Kidney capillary endothelial cell (primary cell): ENCODE data around the gene STK25.
A peak's percentile ranks its signal among the peaks of the same experiment; 100 is the strongest.
"Not testable (repeated sequence)": the region's sequence is repeated elsewhere in the genome, so short reads cannot be mapped to it uniquely, and the experiment has no call there.

Experiments
- DNase-seq: peaks from one replicate; pipeline ENCODE4 v3.0.0-alpha.2; 2018; ENCODE audit warnings: low spot score

STK25 gene

DNA sequence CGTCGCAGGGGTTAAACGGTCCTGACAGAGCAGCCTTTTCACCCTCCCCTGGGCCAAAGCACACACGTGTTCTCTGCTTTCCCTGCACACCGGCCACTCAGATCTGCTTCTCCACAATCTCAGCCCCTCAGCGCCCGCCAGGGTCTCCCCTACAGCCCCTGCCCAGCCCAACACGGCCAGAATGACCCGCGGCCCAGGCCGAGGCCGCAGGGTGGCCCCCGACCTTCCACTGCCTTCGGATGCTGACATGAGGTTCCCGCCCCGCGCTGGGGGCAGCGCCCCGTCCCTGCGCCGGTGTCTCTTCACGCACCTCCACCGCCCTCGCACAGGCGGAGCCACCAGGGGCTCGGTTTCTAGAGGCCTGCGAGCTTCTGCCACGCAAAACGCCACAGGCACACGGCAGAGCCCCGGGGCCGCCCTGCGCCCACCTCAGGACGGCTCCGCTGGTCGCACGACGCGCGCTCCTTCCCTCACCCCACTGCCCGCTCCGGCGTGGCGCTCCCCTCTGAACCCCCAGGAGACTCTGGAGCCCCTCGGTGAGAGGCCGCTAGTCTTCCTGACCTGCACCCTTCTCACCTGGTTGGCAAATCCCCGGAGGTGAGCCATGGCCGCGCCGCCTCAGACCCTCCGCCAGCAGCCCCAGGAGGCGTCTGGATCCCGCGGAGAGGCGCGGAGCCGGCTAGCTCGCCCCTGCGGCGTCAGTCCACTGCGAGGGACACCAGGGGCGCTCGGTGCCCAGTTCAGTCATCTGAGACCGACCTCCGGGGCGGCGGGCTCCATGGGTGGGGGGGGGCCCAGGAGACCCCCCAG, 749 bp downstream of the STK25 start:
- DNase-seq: peak; percentile 15

DNA sequence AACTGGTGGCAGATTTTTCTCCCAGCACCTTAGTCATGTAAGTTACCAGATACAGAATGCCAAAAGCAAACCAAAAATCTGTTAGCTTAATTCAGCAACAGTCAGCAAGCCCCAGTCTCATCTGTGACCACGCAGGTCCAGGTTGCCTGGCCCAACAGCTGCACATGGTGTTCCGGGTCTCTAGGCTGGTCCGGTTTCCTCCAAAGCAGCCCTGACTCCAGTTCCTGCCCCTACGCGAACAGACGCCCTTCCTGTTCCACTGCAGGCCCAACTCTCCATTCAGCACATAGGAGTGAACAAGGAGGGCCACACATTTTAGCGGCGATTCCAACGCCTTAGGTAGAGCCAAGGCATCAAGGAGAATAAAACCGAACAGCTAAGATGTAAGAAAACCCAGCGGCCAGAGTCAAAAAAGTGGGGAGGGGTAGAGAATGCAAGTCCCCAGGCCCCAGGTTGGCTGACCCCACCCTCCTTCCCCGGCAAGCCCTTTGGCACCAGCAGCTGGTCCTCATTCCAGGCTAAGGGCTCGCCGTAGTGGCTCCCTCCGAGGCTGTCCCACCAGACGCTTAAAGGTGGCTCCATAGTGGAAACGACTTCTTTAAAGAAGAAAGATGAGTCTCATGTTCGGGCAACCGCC, 1.5 kb downstream of the STK25 start:
- peak; percentile 44 for DNase-seq

- DNase-seq: not testable (repeated sequence)
Observed at GRCh38 chr2:241506317-241506716, 2.1 kb downstream of the STK25 start.

DNA sequence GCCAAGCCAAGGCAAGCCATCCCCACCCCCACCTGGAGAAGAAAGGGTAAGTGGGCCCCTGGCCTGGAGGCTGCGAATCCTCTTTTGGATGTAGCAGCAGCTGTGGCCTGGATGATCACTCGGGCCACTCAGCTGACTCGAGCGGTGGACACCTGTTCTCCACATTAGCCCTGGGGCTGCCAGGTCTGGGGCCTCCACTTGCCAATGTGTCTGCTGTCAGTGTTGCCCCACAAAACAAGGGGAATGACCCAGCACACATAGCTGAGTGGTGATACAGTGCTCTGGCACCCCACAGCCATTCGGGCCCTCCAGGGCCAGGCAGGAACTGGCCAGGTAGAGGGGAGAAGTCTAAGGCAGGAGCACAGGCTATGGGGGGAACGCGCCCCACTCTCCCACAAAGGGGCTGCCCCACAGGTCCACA, 2.6 kb downstream of the STK25 start:
- DNase-seq: no peak

DNA sequence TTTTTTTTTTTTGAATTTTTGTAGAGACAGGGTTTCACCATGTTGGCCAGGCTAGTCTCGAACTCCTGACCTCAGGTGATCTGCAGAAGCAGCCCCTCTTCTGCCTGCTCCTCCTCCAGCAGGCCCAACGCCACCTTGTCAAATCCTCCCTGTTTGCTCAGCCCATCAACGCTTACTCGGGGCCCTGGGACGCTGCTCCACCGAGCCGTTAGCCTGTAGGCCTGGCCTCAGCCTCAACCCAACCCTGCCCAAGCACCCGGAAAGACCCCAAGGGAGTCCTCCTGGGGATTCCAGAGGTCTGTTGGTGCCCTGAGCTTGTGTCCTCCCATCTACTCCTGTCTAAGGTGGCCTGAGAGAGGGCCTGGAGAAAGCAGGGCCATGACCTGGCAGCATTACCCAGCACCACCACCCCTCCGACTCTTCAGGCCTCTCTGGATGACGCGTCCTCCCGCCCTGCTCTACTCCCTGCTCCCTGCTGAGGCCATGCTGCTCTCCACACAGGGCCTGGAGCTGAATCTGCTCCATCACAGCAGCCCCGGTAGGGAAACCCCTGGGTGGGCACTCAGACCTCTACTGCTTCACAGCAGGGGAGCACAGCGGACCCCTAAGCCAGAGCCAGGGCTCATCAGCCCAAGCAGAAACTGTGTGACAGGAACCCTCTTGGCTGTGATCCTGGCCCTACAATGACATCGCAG, 3.2 kb downstream of the STK25 start:
- DNase-seq: no peak

GRCh38 chr2:241503776-241504392, 4.5 kb downstream of the STK25 start:
- DNase-seq: no peak

DNA sequence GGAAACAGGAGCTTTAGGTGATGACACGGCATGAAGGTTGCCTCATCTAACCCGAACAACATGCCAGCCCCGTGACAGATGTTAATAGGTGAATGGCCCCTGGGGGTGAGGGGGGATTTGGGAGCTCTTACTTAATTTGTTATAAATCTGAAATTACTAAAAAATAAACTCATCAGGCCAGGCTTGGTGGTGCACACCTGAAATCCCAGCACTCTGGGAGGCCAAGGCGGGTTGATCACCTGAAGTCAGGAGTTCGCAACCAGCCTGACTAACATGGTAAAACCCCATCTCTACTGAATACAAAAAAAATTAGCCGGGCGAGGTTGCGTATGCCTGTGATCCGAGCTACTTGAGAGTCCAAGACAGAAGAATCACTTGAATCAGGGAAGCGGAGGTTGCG, 6.1 kb downstream of the STK25 start:
- DNase-seq: no peak

DNA sequence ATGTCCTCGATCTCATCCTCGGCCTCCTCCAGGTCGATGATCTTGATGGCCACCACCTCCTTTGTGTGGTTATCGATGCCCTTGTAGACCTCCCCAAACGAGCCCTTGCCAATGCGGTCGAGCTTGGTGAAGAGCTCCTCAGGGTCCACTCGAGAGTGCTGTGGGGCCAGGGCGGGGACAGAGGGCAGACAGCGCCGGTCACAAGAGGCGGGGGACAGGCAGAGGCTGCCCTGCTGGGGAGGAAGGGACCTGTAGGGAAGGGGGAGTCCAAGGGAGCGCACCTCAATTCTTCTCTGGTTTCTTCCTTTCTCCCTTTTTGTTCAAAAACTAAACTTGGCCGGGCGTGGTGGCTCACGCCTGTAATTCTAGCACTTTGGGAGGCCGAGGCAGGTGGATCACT, 6.8 kb downstream of the STK25 start:
- DNase-seq: no peak

DNA sequence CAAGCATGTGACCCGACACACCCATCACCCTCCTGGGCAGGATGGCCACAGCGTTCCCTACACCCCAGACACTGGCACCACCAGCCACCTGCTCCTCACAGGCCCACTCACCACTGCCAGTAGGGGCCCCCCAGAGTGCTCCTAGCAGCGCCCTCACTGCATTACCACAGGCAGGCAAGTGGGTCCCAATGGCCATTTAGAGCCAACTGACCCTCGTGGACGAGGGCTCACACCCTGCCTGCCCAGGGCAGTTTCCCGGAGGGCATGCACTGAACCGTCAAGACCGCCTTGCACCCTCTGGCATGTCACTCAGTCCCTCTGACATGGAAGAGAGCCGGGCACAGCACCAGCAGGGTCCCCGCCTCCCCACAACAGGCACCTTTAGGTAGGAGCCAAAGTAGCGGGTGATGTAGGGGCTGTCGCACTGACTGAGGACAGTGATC, 7.3 kb downstream of the STK25 start:
- DNase-seq: no peak

DNA sequence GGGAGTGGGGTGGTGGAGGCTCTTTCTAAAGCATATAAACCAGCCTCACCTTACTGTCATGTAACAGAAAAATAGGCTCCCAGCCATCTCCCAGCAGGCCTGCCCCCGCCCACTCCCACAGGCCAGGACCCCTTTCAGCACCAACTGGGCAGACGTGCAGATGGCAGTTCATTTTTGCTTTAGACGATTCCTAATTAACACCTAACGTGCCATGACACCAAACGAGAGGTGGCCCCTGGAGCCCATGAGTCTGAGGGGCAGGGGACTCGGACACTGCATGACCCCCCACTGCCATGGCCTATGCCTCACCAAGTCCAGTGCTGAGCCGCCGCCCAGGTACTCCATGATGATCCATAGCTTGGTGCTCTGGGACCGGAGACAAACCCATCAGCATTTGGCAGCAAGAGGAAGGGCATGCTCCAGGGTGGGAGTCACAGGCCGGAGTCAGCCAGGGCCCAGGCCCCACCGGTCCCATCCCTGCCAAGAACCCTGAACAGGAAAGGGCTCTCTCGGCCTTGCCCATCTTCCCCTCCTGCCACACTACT, 7.9 kb downstream of the STK25 start:
- DNase-seq: no peak

- DNase-seq: no peak
Observed at GRCh38 chr2:241500016-241500415, 8.4 kb downstream of the STK25 start.

DNA sequence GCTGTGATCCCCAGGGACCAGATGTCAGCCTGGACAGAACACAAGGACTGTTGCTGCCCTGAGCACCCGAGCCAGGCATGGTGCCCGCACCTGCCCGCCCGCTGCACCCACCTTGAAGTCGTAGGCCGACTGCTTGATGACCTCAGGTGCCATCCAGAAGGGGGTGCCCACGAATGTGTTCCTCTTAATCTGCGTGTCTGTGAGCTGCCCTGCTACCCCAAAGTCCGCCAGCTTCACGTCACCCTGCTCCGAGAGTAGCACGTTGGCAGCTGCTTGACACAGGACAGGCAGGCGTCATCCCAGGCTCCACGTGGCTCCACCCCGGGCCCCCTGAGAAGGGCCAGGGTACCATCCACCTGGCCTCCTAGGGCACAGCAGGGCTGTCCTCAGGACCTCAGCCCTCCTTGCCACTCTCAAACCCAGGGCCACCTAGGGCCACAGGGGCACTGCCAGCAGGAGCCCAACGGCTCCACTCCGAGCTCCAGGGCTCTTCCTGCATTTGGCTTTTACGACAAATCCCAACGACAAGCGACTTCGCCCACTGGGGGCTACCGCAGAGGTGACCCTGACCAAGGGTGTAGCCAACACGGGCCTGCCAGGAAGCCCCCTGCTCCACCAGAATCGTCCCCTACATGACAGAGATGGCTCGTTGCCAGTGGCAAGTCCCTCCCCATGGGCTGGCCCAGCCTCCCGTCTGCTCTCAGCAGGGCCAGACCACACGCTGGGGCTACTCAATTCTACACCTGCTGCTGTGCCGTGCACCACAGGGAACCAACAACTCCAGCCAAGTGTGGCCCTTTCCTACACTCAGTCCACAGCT, 9.0 kb downstream of the STK25 start:
- no peak for DNase-seq

DNA sequence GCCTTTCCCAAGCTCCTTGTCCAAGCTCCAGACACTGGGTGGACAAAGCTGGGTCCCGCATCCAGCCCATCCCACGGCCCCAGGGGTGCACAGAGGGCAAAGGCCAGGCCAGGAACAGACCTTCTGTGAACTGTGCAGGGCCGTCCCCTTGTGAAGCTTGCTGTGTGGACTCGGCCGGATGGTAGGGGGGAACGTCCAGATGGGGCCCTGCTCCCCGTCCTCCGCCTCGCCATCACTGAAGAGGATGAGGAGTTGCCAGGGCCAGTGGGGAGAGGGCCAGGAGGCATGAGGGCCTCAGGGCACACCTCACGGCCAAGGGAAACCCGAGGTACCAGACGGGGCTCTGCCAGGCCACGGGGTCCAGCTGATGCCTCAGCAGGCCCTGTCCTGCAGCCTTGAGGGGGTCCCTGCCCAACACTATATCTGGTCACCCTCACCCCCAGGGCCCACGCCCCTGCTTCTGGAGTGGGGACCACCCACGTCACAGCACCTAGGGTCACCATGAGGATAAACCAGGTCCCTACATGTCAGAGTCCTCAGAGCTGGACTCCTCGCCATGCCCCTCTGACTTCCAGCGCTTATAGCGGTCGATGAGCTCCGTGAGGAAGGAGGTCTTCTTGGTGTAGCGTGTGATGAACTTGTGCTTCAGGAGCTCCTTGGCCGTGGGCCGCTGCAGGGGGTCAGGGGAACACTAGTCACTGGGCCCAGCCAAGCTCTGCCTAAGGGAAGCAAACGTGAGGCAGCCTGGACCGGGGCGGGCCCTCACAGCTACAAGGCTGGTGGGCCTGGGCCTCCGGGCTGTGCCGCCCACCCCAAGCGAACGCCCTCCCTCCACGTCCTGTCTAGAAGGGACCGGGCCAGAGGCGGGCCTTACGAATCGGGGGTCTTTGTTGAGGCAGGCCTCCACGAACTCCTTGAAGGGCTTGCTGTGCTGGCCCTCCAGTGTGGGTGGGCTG, 10.0 kb downstream of the STK25 start:
- DNase-seq: no peak

GRCh38 chr2:241496904-241497877, 11.2 kb downstream of the STK25 start:
- no peak for DNase-seq

GRCh38 chr2:241496003-241496707, 12.2 kb downstream of the STK25 start:
- no peak for DNase-seq

GRCh38 chr2:241495172-241496002, 13.0 kb downstream of the STK25 start:
- DNase-seq: no peak

DNA sequence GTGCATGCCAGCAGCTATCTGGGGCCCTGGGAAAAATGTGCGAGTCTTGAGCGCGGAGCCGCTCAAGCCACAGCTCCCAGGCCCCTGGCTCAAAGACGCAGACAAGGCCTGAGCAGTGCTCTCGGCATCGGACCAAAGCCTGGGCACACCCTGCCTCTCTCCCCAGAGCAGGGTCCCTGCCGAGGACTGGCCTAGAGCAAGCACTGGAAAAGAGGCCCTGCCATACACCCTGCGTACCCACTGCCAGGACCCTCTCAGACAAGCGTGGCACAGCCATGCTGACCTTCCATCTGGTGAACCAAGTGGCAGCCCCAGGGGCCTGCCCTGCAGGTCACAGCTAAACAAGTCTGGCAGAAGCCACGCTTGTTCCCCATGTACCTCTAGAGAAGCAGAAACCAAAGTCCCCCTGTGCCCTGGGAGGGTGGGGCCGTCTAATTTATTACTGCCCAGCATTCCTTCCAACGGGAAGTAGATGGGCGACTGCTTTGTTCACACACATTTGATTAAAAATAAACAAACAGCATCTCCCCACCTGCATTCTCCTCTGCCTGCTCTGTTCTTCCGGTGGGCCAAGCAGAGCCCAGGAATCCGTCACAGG, 14.0 kb downstream of the STK25 start:
- DNase-seq: no peak
